ENCODE results near the gene FMNL2.
A peak's percentile ranks its signal among the peaks of the same experiment; 100 is the strongest.

FMNL2 gene

GRCh38 chr2:152569186-152569585, 234.2 kb downstream of the FMNL2 start:
- H3K4me2 ChIP-seq (ENCODE audit: low read length): no peak overlapping the region
- no peaks in the 10 kb centered on the region for H3K9me3 ChIP-seq (replicated peaks; ENCODE audit: low read length)
- no peak overlapping the region for H3K9ac ChIP-seq (ENCODE audit: low read depth, low read length)

GRCh38 chr2:152571048-152571766, 236.2 kb downstream of the FMNL2 start:
- Histone ChIP-seq H3K4me3 (ENCODE audit: low read length) (no peak overlapping the region), H3K4me2 (ENCODE audit: low read length) (peak overlapping the region; percentile 52), H3K9me3 (replicated peaks; ENCODE audit: low read length) (no peaks in the 10 kb centered on the region), H3K27me3 (ENCODE audit: control insufficient read depth, insufficient read depth, low read length) (no peaks in the 10 kb centered on the region), H3K4me1 (ENCODE audit: control insufficient read depth, insufficient read depth, low read length) (peaks cover 31% of the 10 kb centered on the region), H3K9ac (ENCODE audit: low read depth, low read length) (no peak overlapping the region), H3K36me3 (ENCODE audit: insufficient read depth, low read length) (no peaks in the 10 kb centered on the region)

More at GRCh38 chr2:152569186-152569585, 234.2 kb downstream of the FMNL2 start:
- Histone ChIP-seq H3K36me3 (ENCODE audit: insufficient read depth, low read length) (no peaks in the 10 kb centered on the region), H3K4me3 (ENCODE audit: low read length) (no peak overlapping the region), H3K4me1 (ENCODE audit: control insufficient read depth, insufficient read depth, low read length) (peaks cover 31% of the 10 kb centered on the region), H3K27me3 (ENCODE audit: control insufficient read depth, insufficient read depth, low read length) (no peaks in the 10 kb centered on the region)

- Histone ChIP-seq H3K4me1 (ENCODE audit: control insufficient read depth, insufficient read depth, low read length) (peaks cover 31% of the 10 kb centered on the region), H3K9ac (ENCODE audit: low read depth, low read length) (no peak overlapping the region), H3K27me3 (ENCODE audit: control insufficient read depth, insufficient read depth, low read length) (no peaks in the 10 kb centered on the region), H3K4me2 (ENCODE audit: low read length) (no peak overlapping the region), H3K4me3 (ENCODE audit: low read length) (no peak overlapping the region), H3K9me3 (replicated peaks; ENCODE audit: low read length) (no peaks in the 10 kb centered on the region), H3K36me3 (ENCODE audit: insufficient read depth, low read length) (no peaks in the 10 kb centered on the region)
Observed at GRCh38 chr2:152572031-152572430, 237.1 kb downstream of the FMNL2 start.

- H3K36me3 ChIP-seq (ENCODE audit: insufficient read depth, low read length): no peaks in the 10 kb centered on the region
- no peak overlapping the region for H3K9ac ChIP-seq (ENCODE audit: low read depth, low read length)
- H3K4me3 ChIP-seq (ENCODE audit: low read length): no peak overlapping the region
Observed at GRCh38 chr2:152573168-152573567, 238.2 kb downstream of the FMNL2 start.

GRCh38 chr2:152577579-152577978, 242.6 kb downstream of the FMNL2 start:
- no peaks in the 10 kb centered on the region for H3K27me3 ChIP-seq (ENCODE audit: control insufficient read depth, insufficient read depth, low read length)
- H3K4me2 ChIP-seq (ENCODE audit: low read length): no peak overlapping the region
- no peaks in the 10 kb centered on the region for H3K36me3 ChIP-seq (ENCODE audit: insufficient read depth, low read length)
- no peaks in the 10 kb centered on the region for H3K9me3 ChIP-seq (replicated peaks; ENCODE audit: low read length)
- no peak overlapping the region for H3K4me3 ChIP-seq (ENCODE audit: low read length)
- H3K9ac ChIP-seq (ENCODE audit: low read depth, low read length): no peak overlapping the region
- peaks cover 45% of the 10 kb centered on the region for H3K4me1 ChIP-seq (ENCODE audit: control insufficient read depth, insufficient read depth, low read length)

More at GRCh38 chr2:152573168-152573567, 238.2 kb downstream of the FMNL2 start:
- H3K4me2 ChIP-seq (ENCODE audit: low read length): peak overlapping the region; percentile 46
- no peaks in the 10 kb centered on the region for H3K9me3 ChIP-seq (replicated peaks; ENCODE audit: low read length)
- no peaks in the 10 kb centered on the region for H3K27me3 ChIP-seq (ENCODE audit: control insufficient read depth, insufficient read depth, low read length)
- H3K4me1 ChIP-seq (ENCODE audit: control insufficient read depth, insufficient read depth, low read length): peaks cover 39% of the 10 kb centered on the region

- Histone ChIP-seq H3K36me3 (ENCODE audit: insufficient read depth, low read length) (no peaks in the 10 kb centered on the region), H3K9me3 (replicated peaks; ENCODE audit: low read length) (no peaks in the 10 kb centered on the region), H3K27me3 (ENCODE audit: control insufficient read depth, insufficient read depth, low read length) (no peaks in the 10 kb centered on the region), H3K9ac (ENCODE audit: low read depth, low read length) (no peak overlapping the region), H3K4me3 (ENCODE audit: low read length) (no peak overlapping the region), H3K4me1 (ENCODE audit: control insufficient read depth, insufficient read depth, low read length) (peaks cover 39% of the 10 kb centered on the region), H3K4me2 (ENCODE audit: low read length) (no peak overlapping the region)
Observed at GRCh38 chr2:152578573-152578972, 243.6 kb downstream of the FMNL2 start.

GRCh38 chr2:152580714-152581113, 245.7 kb downstream of the FMNL2 start:
- peak overlapping the region; percentile 36 for H3K9ac ChIP-seq (ENCODE audit: low read depth, low read length)
- H3K4me3 ChIP-seq (ENCODE audit: low read length): no peak overlapping the region
- H3K4me1 ChIP-seq (ENCODE audit: control insufficient read depth, insufficient read depth, low read length): peaks cover 58% of the 10 kb centered on the region
- no peaks in the 10 kb centered on the region for H3K27me3 ChIP-seq (ENCODE audit: control insufficient read depth, insufficient read depth, low read length)
- peak overlapping the region; percentile 37 for H3K4me2 ChIP-seq (ENCODE audit: low read length)
- no peaks in the 10 kb centered on the region for H3K36me3 ChIP-seq (ENCODE audit: insufficient read depth, low read length)
- H3K9me3 ChIP-seq (replicated peaks; ENCODE audit: low read length): no peaks in the 10 kb centered on the region

- no peaks in the 10 kb centered on the region for H3K9me3 ChIP-seq (replicated peaks; ENCODE audit: low read length)
- H3K27me3 ChIP-seq (ENCODE audit: control insufficient read depth, insufficient read depth, low read length): no peaks in the 10 kb centered on the region
- H3K4me1 ChIP-seq (ENCODE audit: control insufficient read depth, insufficient read depth, low read length): peaks cover 65% of the 10 kb centered on the region
- H3K4me3 ChIP-seq (ENCODE audit: low read length): no peak overlapping the region
- peak overlapping the region; percentile 36 for H3K9ac ChIP-seq (ENCODE audit: low read depth, low read length)
- no peaks in the 10 kb centered on the region for H3K36me3 ChIP-seq (ENCODE audit: insufficient read depth, low read length)
- peak overlapping the region; percentile 37 for H3K4me2 ChIP-seq (ENCODE audit: low read length)
Observed at GRCh38 chr2:152581360-152581759, 246.4 kb downstream of the FMNL2 start.

- H3K27me3 ChIP-seq (ENCODE audit: control insufficient read depth, insufficient read depth, low read length): no peaks in the 10 kb centered on the region
- H3K36me3 ChIP-seq (ENCODE audit: insufficient read depth, low read length): no peaks in the 10 kb centered on the region
- H3K9ac ChIP-seq (ENCODE audit: low read depth, low read length): no peak overlapping the region
- no peak overlapping the region for H3K4me2 ChIP-seq (ENCODE audit: low read length)
- H3K9me3 ChIP-seq (replicated peaks; ENCODE audit: low read length): no peaks in the 10 kb centered on the region
- H3K4me3 ChIP-seq (ENCODE audit: low read length): no peak overlapping the region
- peaks cover 72% of the 10 kb centered on the region for H3K4me1 ChIP-seq (ENCODE audit: control insufficient read depth, insufficient read depth, low read length)
Observed at GRCh38 chr2:152582081-152582480, 247.1 kb downstream of the FMNL2 start.

- H3K9me3 ChIP-seq (replicated peaks; ENCODE audit: low read length): no peaks in the 10 kb centered on the region
- no peak overlapping the region for H3K4me2 ChIP-seq (ENCODE audit: low read length)
- no peak overlapping the region for H3K4me3 ChIP-seq (ENCODE audit: low read length)
- no peak overlapping the region for H3K9ac ChIP-seq (ENCODE audit: low read depth, low read length)
- H3K36me3 ChIP-seq (ENCODE audit: insufficient read depth, low read length): no peaks in the 10 kb centered on the region
- H3K4me1 ChIP-seq (ENCODE audit: control insufficient read depth, insufficient read depth, low read length): peaks cover 75% of the 10 kb centered on the region
- no peaks in the 10 kb centered on the region for H3K27me3 ChIP-seq (ENCODE audit: control insufficient read depth, insufficient read depth, low read length)
Observed at GRCh38 chr2:152583512-152584229, 248.7 kb downstream of the FMNL2 start.

GRCh38 chr2:152584301-152584700, 249.3 kb downstream of the FMNL2 start:
- no peaks in the 10 kb centered on the region for H3K36me3 ChIP-seq (ENCODE audit: insufficient read depth, low read length)
- H3K9me3 ChIP-seq (replicated peaks; ENCODE audit: low read length): no peaks in the 10 kb centered on the region
- no peak overlapping the region for H3K4me2 ChIP-seq (ENCODE audit: low read length)
- H3K4me1 ChIP-seq (ENCODE audit: control insufficient read depth, insufficient read depth, low read length): peaks cover 75% of the 10 kb centered on the region
- H3K4me3 ChIP-seq (ENCODE audit: low read length): no peak overlapping the region
- H3K9ac ChIP-seq (ENCODE audit: low read depth, low read length): no peak overlapping the region
- no peaks in the 10 kb centered on the region for H3K27me3 ChIP-seq (ENCODE audit: control insufficient read depth, insufficient read depth, low read length)

All from skeletal muscle satellite cell (primary cell).